Thyroid gland (tissue), 4 donors: ENCODE results near the gene GABARAPL2. TPM values are rescaled to one million over a fixed set of nuclear protein-coding genes. Genes with fewer than 3 reads are reported as not detected.

Experiments
- DNase-seq, 2 donors: peaks; one replicate each; pipeline ENCODE4 v3.0.0-alpha.2; 2019
- H3K27ac ChIP-seq, 3 donors: fragments of 200-600 bp; sonication (generic); 1 replicate in 2 of 3; 2 replicates in 1 of 3; pipeline ENCODE4 v1.5.1; 2016 to 2019; ENCODE audit warnings: mild to moderate bottlenecking in 1 of 3, moderate library complexity in 1 of 3
- H3K27me3 ChIP-seq: fragments of 200-600 bp; sonication (generic); one replicate; pipeline ENCODE4 v1.5.1; 2019
- H3K36me3 ChIP-seq, 2 donors: fragments of 200-600 bp; sonication (generic); one replicate each; pipeline ENCODE4 v1.5.1; 2016 to 2019
- H3K4me1 ChIP-seq, 2 donors: fragments of 200-600 bp; sonication (generic); one replicate each; pipeline ENCODE4 v1.5.1; 2017 to 2019
- H3K4me3 ChIP-seq, 3 donors: fragments of 200-600 bp; sonication (generic); replicated peaks in 1 of 3; 1 replicate in 2 of 3; 2 replicates in 1 of 3; pipeline ENCODE4 v1.5.1; 2016; ENCODE audit warnings: mild to moderate bottlenecking in 1 of 3
- H3K9me3 ChIP-seq: fragments of 200-600 bp; sonication (generic); one replicate; pipeline ENCODE4 v1.5.1; 2017
- POLR2A ChIP-seq, 2 donors: fragments of 450-650 bp; IDR thresholded peaks; one replicate each; pipeline ENCODE4 v1.6.1; 2017; ENCODE audit warnings: antibody characterized with exemption in 2 of 2, mild to moderate bottlenecking in 2 of 2, moderate library complexity in 1 of 2
- WGBS, 2 donors: methylation state at CpG; one replicate each; pipeline ENCODE4 v1.1.5; 2017; 5-methylcytosine and 5-hydroxymethylcytosine counted together
- intact Hi-C: fragments of 100-400 bp; cut with DNase I; formaldehyde crosslinking; loops from one replicate; pipeline ENCODE4 v1.15.1; 2023
- total RNA-seq, 4 donors: library from RNA; depleted of rRNA; stranded (reverse); fragments of >200 nt; gene quantifications; one replicate each; pipeline ENCODE4 v1.2.3, GENCODE V29; 2016
- TF ChIP-seq, protein P1 (sequence below), 6 experiments: fragments of 200-600 bp in 3 of 6; fragments of 450-650 bp in 3 of 6; sonication (generic) in 3 of 6; IDR thresholded peaks; one replicate each; pipeline ENCODE4 v1.5.1; 2016 to 2019; ENCODE audit warnings: antibody characterized with exemption in 6 of 6, mild to moderate bottlenecking in 2 of 6, inconsistent platforms in 1 of 6, moderate library complexity in 1 of 6

The GABARAPL2 gene
- total RNA-seq, 4 donors from 2014 or later = 75.3 to 223 (median 122) TPM

DNA sequence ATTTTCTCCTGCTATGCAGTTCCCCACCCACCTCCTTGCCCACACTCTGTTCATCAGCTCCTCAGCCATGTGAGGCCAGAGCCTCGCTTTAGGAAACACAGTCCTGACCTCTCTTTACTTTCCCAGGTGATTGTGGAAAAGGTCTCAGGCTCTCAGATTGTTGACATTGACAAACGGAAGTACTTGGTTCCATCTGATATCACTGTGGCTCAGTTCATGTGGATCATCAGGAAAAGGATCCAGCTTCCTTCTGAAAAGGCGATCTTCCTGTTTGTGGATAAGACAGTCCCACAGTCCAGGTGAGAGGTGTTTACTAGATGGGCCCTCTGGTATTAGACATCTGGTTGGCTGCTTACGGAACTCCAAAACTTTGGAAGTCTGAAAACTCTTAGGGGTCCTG lies 1.7 kb downstream of the GABARAPL2 start:
- WGBS, 2 donors = 71 to 72% methylated on average over 4 of the region's 4 CpGs
- no peak overlapping the region for H3K4me3 ChIP-seq
- peaks cover 15 to 21% of the 10 kb centered on the region in 2 donors for H3K4me1 ChIP-seq
- no peaks in the 10 kb centered on the region for H3K9me3 ChIP-seq
- no peaks in the 10 kb centered on the region for H3K27me3 ChIP-seq
- intact Hi-C loops = loop anchor here (10.0 kb wide), 1 partner anchor 53 kb away; no protein-coding TSS in a partner anchor
- TF ChIP-seq, protein P1, sequence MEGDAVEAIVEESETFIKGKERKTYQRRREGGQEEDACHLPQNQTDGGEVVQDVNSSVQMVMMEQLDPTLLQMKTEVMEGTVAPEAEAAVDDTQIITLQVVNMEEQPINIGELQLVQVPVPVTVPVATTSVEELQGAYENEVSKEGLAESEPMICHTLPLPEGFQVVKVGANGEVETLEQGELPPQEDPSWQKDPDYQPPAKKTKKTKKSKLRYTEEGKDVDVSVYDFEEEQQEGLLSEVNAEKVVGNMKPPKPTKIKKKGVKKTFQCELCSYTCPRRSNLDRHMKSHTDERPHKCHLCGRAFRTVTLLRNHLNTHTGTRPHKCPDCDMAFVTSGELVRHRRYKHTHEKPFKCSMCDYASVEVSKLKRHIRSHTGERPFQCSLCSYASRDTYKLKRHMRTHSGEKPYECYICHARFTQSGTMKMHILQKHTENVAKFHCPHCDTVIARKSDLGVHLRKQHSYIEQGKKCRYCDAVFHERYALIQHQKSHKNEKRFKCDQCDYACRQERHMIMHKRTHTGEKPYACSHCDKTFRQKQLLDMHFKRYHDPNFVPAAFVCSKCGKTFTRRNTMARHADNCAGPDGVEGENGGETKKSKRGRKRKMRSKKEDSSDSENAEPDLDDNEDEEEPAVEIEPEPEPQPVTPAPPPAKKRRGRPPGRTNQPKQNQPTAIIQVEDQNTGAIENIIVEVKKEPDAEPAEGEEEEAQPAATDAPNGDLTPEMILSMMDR (IDR thresholded peaks at IDR 0.05) = no peak
- no peak for TF ChIP-seq POLR2A (IDR thresholded peaks at IDR 0.05)
- H3K27ac ChIP-seq = no peak overlapping the region
- DNase-seq = no peak
- H3K36me3 ChIP-seq = peaks cover 31 to 32% of the 10 kb centered on the region in 2 donors

DNA sequence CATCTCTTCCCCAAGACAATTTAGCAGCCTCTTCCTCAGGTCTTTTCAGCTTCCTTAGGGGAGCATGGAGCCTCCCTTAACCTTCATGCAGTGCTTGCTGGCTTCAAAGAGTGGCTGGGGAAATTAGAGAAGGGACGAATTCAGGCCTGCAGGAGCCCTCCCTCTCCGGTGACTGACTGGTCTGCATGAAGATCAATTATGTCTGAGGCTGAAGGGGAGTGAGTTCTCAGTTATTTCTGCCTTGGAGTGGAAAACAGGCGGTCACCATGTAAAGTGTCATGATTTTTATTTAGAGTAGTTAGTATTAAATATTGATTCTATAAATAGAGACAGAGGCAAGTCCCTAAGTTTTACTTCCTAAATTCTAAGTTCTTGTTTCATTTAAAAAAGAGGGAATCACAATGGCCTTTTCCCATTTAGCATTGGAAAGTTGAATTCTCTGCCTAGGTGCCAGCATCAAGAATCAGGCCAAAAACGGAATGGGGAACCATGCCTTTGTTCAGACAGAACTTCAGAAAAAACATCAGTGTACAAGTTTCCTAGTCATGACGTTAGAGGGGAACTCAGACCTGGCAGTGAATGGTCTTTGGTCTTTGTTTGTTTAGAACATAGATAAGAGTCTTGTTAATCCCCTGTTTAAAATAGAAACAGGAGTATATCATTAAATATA lies 4.4 kb downstream of the GABARAPL2 start:
- Histone ChIP-seq H3K9me3 (no peaks in the 10 kb centered on the region), H3K4me1 (peaks cover 11 to 17% of the 10 kb centered on the region in 2 donors), H3K4me3 (no peak overlapping the region), H3K27ac (no peak overlapping the region), H3K27me3 (no peaks in the 10 kb centered on the region), H3K36me3 (peaks cover 44 to 48% of the 10 kb centered on the region in 2 donors)
- intact Hi-C loops = no loop called here
- TF ChIP-seq, protein P1 (IDR thresholded peaks at IDR 0.05) = no peak
- TF ChIP-seq POLR2A (IDR thresholded peaks at IDR 0.05) = no peak
- DNase-seq = no peak
- 69 to 75% methylated on average over 5 of the region's 5 CpGs for WGBS, 2 donors

DNA sequence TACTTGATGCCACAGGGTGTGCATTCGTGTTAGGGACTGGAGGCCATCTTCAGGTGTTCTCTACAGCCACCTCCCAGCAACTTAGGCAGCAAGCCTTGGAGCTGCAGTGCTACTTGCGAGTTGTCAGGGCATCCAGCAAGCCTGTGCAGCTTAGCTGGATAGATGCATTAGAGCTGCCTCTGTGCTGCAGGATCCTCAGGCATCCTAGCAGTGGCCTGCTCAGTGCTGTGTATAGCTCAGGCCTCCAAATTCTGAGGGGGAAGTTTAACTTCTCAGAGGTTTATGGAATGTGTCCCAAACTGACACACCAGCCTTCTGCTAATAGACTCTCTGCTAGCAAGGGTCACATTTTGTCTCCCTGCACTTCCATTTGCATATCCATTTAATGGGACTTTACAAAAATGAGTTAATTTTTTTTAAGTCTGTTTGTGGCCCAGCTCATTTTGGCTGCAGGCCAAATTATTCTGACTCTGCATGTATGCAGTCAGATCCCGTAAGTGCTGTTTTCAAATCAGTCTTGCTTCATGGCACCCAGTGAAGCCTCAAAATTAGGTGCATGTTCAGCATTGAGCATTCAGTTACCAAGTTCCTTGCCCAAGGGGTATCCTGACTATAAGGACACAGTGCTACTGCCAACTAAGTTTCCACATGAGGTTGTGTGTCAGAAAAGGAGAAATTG lies 6.8 kb downstream of the GABARAPL2 start:
- peaks cover 55 to 66% of the 10 kb centered on the region in 2 donors for H3K36me3 ChIP-seq
- H3K27me3 ChIP-seq = no peaks in the 10 kb centered on the region
- WGBS, 2 donors = 57 to 78% methylated on average over 3 of the region's 3 CpGs
- intact Hi-C loops = no loop called here
- H3K4me3 ChIP-seq = no peak overlapping the region
- no peak for DNase-seq
- no peak overlapping the region for H3K27ac ChIP-seq
- no peaks in the 10 kb centered on the region for H3K9me3 ChIP-seq
- peaks cover 0 to 2% of the 10 kb centered on the region in 2 donors for H3K4me1 ChIP-seq
- no peak for TF ChIP-seq POLR2A (IDR thresholded peaks at IDR 0.05)
- TF ChIP-seq, protein P1 (IDR thresholded peaks at IDR 0.05) = no peak

DNA sequence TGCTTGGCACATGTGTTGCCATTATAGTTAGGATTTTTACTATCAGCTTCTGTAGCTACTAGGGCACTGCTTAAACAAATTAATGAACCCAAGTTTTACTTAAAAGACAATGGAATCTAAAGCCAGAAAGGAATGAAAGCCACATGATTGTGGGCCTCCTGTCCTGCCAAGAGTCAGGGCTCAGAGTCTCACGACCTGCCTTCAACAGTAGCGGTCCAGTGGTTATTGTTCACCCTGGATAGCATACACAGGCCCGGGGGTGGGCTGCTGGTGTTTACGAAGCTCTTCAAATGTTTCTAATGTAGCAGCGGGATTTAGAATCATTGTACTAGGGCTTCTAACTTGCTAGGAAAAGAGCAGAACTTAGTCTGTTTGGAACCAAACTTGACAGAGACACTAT lies 7.8 kb downstream of the GABARAPL2 start:
- WGBS, 2 donors = 82 to 92% methylated on average over 5 of the region's 5 CpGs
- no peak for DNase-seq

More for the DNA sequence above, 7.8 kb downstream of the GABARAPL2 start:
- TF ChIP-seq, protein P1 (IDR thresholded peaks at IDR 0.05) = no peak
- TF ChIP-seq POLR2A (IDR thresholded peaks at IDR 0.05) = no peak
- Histone ChIP-seq H3K27me3 (no peaks in the 10 kb centered on the region), H3K27ac (no peak overlapping the region), H3K9me3 (no peaks in the 10 kb centered on the region), H3K4me1 (no peaks in the 10 kb centered on the region), H3K4me3 (no peak overlapping the region), H3K36me3 (peaks cover 65 to 66% of the 10 kb centered on the region in 2 donors)
- intact Hi-C loops = no loop called here
